Measurements from ENCODE around the gene PTHLH. TPM values are rescaled to one million over a fixed set of nuclear protein-coding genes. Genes with fewer than 3 reads are reported as not detected.
A peak's percentile ranks its signal among the peaks of the same experiment; 100 is the strongest.

Gene PTHLH
- total RNA-seq, 3 donors from 2014 or later (not counting 1 experiment from before 2014, with no cell fraction given), result not detected

DNA sequence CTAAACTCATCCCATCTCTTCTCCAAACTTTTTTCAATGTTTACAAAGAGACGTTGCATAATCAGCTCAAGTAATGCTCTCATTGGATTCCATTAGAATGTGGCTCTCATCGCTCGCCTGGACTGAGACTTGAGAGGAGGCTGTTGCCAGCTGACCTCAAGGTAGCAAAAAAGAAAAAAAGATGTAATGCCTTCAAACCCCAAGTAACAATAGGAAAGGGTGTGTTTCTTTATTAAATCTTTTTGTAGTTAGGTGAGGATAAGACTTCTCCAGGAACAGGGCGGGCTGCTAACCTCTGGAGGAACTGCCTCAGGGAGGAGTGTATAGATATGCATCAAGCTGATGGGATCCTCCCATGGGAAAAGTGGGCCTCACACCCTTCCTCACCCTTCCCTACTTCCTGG is 956 bp upstream of the PTHLH start:
- H3K4me3 ChIP-seq (ENCODE audit: low read length), result no peak overlapping the region
- H3K27me3 ChIP-seq (ENCODE audit: control insufficient read depth, insufficient read depth, low read length), result peaks cover 46% of the 10 kb centered on the region
- Mint-ChIP-seq H3K4me3 (no peak overlapping the region), H3K36me3 (peaks cover 5% of the 10 kb centered on the region), H3K4me1 (peaks cover 7 to 12% of the 10 kb centered on the region in 2 donors), H3K9me3 (peaks cover 0 to 2% of the 10 kb centered on the region in 2 donors), H3K27ac (no peak overlapping the region), H3K27me3 (ENCODE audit: low read depth in 2 of 2) (peaks cover 58 to 71% of the 10 kb centered on the region in 2 donors)
- ATAC-seq (no peak), DNase-seq (no peak)
- TF ChIP-seq, protein P1, sequence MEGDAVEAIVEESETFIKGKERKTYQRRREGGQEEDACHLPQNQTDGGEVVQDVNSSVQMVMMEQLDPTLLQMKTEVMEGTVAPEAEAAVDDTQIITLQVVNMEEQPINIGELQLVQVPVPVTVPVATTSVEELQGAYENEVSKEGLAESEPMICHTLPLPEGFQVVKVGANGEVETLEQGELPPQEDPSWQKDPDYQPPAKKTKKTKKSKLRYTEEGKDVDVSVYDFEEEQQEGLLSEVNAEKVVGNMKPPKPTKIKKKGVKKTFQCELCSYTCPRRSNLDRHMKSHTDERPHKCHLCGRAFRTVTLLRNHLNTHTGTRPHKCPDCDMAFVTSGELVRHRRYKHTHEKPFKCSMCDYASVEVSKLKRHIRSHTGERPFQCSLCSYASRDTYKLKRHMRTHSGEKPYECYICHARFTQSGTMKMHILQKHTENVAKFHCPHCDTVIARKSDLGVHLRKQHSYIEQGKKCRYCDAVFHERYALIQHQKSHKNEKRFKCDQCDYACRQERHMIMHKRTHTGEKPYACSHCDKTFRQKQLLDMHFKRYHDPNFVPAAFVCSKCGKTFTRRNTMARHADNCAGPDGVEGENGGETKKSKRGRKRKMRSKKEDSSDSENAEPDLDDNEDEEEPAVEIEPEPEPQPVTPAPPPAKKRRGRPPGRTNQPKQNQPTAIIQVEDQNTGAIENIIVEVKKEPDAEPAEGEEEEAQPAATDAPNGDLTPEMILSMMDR (IDR thresholded peaks at IDR 0.05), result no peak
- peaks cover 12% of the 10 kb centered on the region for H3K4me1 ChIP-seq (ENCODE audit: control insufficient read depth, insufficient read depth, low read length)
- intact Hi-C loops (cut with micrococcal nuclease), result no loop called here
- no peaks in the 10 kb centered on the region for H3K36me3 ChIP-seq (ENCODE audit: control insufficient read depth, insufficient read depth, low read length)
- 46% methylated on average over 3 of the region's 4 CpGs for WGBS (ENCODE audit: insufficient coverage)
- no peaks in the 10 kb centered on the region for H3K9me3 ChIP-seq (ENCODE audit: control insufficient read depth, insufficient read depth, low read length)
- H3K27ac ChIP-seq (ENCODE audit: low read length), result no peak overlapping the region

DNA sequence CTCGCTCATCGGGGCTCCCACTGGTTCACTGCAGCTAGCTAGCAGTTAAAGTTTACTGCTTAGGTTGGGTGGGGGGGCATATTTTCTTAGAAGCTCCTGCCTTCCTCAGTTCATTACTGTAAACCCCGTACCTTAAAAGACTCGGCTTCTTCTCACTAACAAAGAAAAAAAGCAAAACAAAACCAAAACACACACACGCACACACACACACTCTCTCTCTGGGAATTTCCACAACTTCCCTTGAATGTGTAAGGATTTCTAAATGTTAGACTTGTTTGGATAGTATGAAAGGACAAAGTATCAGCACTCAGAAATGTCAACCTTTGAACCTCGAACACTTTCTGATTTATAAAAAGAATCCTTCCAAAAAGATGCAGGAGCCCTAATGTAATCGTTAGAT is 927 bp downstream of the PTHLH start:
- TF ChIP-seq, protein P1 (IDR thresholded peaks at IDR 0.05), result no peak
- H3K4me1 ChIP-seq (ENCODE audit: control insufficient read depth, insufficient read depth, low read length), result peaks cover 12% of the 10 kb centered on the region
- WGBS (ENCODE audit: insufficient coverage), result 19% methylated on average over 4 of the region's 7 CpGs
- H3K9me3 ChIP-seq (ENCODE audit: control insufficient read depth, insufficient read depth, low read length), result no peaks in the 10 kb centered on the region
- no peaks in the 10 kb centered on the region for H3K36me3 ChIP-seq (ENCODE audit: control insufficient read depth, insufficient read depth, low read length)
- H3K27me3 ChIP-seq (ENCODE audit: control insufficient read depth, insufficient read depth, low read length), result peaks cover 58% of the 10 kb centered on the region
- Mint-ChIP-seq H3K4me1 (peaks cover 7 to 12% of the 10 kb centered on the region in 2 donors), H3K36me3 (peaks cover 5% of the 10 kb centered on the region), H3K9me3 (peaks cover 0 to 2% of the 10 kb centered on the region in 2 donors), H3K27me3 (ENCODE audit: low read depth in 2 of 2) (peaks cover 55 to 73% of the 10 kb centered on the region in 2 donors), H3K27ac (no peak overlapping the region), H3K4me3 (no peak overlapping the region)
- DNase-seq, result no peak
- no peak for ATAC-seq
- intact Hi-C loops (cut with micrococcal nuclease), result no loop called here
- no peak overlapping the region for H3K4me3 ChIP-seq (ENCODE audit: low read length)
- H3K27ac ChIP-seq (ENCODE audit: low read length), result no peak overlapping the region

DNA sequence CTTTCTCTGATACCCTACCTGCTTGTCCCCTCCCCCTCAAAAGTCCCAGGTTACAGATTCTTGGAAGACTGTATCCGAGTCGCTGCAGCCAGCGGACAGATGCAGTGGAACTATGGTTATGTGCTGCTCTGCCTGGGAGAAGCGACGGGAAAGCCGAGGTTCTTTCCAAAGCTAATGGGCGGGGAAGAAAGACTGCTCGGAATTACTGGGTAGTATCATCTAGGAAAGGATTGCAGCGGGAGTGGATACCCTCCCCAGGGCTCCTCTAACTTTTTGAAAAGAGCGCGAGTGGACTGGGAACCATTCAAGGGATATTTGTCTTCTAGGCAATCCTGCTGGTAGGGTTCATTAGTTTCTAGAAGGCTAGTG is 1.4 kb downstream of the PTHLH start:
- H3K9me3 ChIP-seq (ENCODE audit: control insufficient read depth, insufficient read depth, low read length), result no peaks in the 10 kb centered on the region
- no peak overlapping the region for H3K27ac Mint-ChIP-seq
- no peaks in the 10 kb centered on the region for H3K36me3 ChIP-seq (ENCODE audit: control insufficient read depth, insufficient read depth, low read length)
- peaks cover 7 to 12% of the 10 kb centered on the region in 2 donors for H3K4me1 Mint-ChIP-seq
- peaks cover 0 to 2% of the 10 kb centered on the region in 2 donors for H3K9me3 Mint-ChIP-seq
- peaks cover 51 to 73% of the 10 kb centered on the region in 2 donors for H3K27me3 Mint-ChIP-seq (ENCODE audit: low read depth in 2 of 2)
- peaks cover 12% of the 10 kb centered on the region for H3K4me1 ChIP-seq (ENCODE audit: control insufficient read depth, insufficient read depth, low read length)
- TF ChIP-seq, protein P1 (IDR thresholded peaks at IDR 0.05), result no peak
- peaks cover 5% of the 10 kb centered on the region for H3K36me3 Mint-ChIP-seq
- peaks cover 59% of the 10 kb centered on the region for H3K27me3 ChIP-seq (ENCODE audit: control insufficient read depth, insufficient read depth, low read length)
- H3K27ac ChIP-seq (ENCODE audit: low read length), result no peak overlapping the region
- intact Hi-C loops (cut with micrococcal nuclease), result no loop called here
- H3K4me3 ChIP-seq (ENCODE audit: low read length), result no peak overlapping the region
- DNase-seq (no peak), ATAC-seq (no peak)
- H3K4me3 Mint-ChIP-seq, result peak overlapping the region; percentile 28
- WGBS (ENCODE audit: insufficient coverage), result 5% methylated on average over 11 of the region's 11 CpGs
